Activated gamma-delta T cell (primary cell): Measurements from ENCODE around the gene CARHSP1.
"Not testable (repeated sequence)": the region's sequence is repeated elsewhere in the genome, so short reads cannot be mapped to it uniquely, and the experiment has no call there.

Experiments
- DNase-seq: peaks from one replicate; lab custom pipeline; 2025; lab: John Stamatoyannopoulos, UW

The CARHSP1 gene

DNA sequence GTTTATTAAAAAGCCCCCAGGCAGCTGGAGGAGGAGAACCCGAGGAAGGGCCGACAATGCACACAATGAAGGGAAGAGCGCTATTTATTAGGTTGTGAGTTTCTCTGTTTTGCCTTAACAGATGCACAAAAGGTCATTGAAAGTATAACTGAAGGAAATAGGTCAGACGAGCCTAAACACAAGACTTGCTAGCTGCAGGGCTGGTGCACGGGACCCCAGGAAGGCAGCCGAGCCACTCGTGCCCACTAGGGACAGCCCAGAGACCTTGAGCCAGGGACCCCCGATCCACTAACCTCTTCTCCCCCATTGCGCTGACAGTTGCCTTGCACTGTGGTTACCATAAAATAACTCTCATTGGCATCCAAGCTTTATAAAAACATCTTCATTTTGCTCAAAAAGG lies 24.6 kb upstream of the CARHSP1 start:
- no peak for DNase-seq

DNA sequence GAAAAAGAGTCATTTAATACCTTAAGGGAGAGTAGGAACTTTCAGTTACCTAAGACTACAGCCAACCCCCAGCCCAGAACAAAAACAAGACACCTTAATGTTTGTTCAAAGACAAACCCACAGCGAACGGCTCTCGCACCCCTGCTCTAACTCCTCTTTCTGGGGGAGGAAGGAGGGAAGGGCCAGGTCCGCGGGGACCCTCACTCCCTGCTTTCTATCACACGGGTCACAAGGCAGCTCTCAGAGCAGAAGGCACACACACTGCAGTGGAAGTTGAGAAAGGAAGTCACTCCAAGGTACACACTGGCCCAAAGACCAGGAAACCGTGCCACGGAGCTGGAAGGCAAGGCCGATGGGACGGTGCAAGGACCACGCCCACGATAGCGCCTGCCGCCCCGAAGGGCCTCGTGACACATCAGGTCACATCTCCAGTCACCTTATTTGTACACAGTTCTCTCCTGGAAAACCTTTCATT lies 23.3 kb upstream of the CARHSP1 start:
- no peak for DNase-seq

DNA sequence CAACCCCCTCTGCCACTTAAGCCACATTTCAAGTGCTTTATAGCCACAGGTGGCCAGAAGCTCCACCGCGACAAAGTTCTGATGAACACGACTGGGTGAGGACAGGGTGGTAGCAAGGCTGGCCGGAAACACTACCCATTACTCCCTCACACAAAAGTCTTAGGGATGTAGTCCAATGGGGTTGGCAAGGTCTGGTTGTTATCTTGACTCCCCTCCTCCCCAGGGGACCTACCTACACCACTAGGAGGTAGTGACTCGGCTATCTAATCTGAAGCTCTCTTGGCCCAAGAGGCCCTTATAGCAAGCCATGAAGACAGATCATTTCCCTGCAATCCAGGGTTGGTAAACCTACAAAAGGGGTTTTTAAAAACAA lies 21.7 kb upstream of the CARHSP1 start:
- no peak for DNase-seq

DNA sequence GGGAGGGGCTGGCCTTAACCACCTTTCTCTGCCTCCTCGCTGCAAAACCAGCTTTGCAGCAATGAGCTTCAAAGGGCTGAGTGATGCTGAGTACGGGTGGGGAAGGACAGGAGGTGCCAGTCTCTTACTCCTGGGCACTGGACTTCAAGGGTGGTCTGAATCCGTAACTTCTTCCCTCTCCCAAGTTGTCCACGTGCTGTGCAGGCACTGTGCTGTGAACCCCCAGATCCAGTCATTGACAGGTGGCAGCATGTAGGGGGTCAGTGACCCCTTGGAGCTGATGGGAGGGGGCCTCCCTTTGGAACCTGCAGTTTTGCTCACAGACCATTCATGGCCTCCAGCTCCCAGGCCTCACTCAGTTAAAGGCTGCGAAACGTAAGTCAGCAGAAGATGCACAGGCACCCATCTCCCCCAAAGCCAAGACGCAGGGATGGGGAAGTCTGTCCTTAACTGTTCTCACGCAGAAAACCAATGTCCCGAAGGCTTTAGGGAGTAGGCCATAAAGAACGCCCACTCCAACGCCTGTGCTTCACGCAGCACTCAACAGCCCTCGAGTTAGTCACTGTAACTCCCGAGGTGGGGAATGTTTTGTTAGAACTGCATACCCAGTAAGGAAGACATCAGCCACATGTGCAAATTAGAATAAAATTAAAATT lies 21.2 kb upstream of the CARHSP1 start:
- no peak for DNase-seq

DNA sequence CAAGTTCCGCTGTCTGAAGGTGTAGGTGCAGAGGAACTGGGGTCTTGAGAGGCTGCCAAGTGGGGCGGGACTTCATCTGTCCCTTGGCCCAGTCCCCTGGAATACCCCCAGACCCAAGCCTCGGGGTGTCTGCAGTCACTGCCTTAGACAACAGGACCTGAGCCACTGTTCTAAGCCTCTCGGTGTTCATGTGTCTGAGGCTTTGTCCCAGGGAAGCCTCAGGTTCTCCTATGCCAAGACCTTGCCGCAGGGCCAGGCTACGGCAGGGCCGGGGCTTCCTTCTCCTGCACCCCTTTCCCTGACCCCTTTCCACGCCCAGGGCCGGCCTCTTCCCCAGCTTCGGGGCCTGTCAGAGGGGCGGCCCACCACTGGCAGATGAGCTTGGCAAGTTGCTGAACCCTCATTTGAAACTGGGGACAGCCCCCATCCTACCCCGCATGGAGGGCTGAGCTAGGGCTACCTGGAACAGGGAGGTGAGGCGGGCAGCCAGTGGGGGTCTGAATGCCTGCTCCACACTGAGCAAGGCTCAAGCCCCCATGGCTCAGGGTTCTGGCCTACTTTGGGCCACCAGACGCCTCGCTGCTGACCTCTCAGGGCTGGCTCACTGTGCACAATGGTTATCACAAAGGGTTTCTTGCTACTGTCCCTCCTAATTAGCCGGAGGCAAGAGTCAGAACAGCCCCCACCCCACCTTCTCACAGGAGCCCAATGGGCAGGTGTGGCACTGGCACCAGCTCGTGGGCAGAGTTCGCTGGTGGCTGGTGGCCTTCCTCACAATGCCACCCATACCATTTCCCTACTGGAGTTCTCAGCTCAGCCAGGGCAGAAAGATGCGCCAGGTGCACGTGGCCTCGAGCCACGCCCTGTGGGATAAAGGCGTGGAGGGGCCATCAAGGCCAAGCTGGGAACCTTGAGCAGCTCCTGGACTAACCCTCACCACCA lies 20.4 kb upstream of the CARHSP1 start:
- DNase-seq = no peak

DNA sequence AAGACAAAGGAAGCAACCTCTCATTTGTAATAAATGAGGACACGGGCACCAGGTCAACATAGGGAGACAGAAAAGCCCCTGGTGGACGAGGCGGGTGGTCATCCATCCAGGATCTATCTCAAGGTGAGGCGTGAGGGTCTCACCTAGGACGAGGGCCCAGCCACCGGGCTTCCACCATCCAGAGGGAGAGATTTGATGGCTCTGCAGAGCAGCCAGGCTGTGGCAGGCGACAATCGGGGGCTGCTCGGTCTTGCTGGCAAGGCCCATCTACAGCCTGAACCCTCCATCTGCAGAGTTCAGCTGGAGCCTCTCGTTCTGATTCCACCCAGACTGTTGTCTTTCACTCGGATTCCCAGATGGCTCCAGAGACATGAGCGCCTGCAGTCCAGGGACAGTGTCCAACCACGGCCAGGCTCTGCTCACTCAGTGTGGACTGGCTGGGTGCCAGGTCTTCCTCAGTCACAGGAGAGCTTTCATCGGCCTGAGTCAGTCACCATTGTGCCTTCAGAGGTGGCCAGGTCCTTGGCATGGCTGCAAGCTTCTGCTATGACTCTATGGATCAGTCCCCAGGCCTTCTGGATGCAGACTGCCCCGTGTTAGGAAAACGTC lies 19.2 kb upstream of the CARHSP1 start:
- no peak for DNase-seq

DNA sequence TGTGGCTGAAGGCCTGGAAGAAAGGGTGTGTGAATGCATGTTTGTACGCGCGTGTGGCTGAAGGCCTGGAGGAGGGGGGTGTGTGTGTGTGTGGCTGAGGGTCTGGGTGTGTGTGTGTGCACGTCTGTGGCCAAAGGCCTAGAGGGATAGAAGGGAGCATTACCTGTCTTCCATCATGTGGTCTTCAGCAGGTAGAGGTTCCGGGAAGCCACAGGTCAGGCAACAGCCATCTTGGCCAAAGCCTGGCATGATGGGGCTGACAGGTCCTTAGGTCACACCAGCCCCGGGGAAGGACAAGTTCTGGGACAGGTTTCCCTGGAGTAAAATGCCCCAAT lies 18.6 kb upstream of the CARHSP1 start:
- DNase-seq = no peak

DNA sequence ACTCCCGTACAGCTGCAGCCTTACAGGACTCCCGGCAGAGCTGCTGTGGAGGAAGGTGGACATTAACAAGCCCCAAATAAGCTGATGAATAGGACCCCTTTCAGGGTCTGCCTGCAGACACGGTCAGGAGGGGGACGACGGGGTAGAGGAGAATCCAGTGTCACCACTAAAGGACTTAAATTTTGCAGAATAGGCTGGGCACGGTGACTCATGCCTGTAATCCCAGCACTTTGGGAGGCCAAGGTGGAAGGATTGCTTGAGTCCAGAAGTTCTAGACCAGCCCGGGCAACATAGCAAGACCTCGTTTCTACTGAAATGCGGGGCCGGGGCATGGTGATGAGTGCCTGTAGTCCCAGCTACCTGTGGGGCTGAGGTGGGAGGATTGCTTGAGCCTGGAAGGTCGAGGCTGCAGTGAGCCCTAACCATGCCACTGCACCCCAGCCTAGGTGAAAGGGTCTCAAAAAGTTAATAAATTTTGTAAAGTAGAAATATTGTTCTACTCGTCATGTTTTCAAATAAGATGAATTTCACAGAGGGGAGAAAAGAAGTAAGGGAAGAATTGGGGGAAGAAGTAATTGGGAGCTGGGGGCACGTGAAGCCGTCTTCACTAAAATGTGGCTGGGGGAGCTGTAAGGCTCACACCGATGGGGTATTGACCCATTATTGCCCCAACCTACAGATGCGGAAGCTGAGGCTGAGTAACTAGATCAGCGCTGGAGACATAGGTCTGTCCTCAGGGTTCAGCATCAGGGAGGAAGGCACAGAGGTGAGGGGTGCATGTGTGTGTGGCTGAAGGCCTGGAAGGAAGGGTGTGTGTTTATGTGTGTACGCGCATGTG lies 18.0 kb upstream of the CARHSP1 start:
- DNase-seq = no peak

DNA sequence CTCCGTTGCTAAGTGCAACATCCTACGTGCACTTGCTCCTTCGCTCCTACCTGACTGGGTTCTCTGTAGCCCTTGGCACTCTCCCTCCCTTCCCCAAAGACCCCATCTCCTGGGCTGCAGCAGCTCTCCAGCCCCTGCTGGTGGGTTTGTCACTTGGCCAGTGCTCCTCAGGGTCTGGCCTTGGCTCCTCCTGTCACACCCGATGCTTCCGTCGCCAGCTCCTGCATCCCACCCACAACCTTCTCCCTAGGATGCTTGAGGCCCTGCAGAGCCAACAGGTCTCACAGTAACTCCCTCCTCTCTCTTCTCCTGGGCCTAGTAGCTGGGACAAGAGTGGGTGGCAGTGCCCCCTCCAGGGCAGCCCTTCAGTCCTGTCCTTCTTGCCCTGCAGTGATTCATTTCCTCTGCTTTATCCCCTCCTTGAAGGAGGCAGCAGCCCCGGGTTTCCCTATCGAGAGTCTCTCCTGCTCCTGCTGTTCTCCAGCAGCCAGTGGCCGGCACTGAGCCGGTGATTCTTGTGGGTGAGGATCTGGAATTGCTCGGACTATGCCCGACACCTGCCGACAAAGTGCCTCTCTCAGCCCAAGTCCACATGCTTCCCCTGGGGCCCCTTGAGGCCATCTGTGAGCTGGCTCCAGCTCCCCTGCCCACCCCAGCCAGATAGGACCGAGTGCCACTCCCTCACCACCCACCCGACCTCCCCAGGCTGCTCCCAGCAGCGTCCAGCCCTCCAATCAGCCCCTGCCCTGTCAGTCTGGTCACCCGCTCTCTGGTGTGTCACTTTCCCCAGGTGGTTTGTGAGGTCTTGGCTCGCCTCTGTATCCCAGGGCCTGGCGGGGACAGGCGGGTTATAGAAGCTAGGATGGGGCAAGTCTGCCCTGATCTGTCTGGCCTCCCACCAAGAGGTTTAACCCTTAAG lies 17.1 kb upstream of the CARHSP1 start:
- no peak for DNase-seq

DNA sequence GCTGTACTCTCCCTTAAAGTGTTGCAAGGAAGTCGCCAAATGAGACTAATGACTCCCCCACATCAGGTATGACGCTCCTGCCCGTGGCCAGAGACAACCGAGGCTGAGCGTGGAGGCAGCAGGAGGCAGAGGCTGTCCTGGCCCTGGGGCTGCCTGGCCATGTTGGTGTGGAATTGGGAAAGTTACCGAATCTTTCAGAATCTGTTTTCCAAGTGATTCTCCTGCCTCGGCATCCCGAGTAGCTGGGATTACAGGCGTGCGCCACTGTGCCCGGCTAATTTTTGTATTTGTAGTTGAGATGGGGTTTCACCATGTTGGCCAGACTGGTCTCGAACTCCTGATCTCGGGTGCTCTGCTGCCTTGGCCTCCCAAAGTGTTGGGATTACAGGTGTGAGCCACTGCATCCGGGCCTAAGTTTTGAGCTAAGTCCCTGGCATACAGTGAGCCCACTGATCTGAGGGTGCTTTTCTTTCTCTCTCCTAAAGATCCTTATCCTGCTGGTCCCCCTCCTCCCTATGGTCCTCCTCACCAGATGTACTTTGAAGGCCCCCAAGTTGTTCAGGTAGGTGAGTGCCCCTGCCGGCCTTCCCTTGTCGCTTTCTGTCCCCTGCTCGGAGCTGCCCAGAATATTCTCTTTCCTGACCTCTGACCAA lies 14.0 kb upstream of the CARHSP1 start:
- no peak for DNase-seq

DNA sequence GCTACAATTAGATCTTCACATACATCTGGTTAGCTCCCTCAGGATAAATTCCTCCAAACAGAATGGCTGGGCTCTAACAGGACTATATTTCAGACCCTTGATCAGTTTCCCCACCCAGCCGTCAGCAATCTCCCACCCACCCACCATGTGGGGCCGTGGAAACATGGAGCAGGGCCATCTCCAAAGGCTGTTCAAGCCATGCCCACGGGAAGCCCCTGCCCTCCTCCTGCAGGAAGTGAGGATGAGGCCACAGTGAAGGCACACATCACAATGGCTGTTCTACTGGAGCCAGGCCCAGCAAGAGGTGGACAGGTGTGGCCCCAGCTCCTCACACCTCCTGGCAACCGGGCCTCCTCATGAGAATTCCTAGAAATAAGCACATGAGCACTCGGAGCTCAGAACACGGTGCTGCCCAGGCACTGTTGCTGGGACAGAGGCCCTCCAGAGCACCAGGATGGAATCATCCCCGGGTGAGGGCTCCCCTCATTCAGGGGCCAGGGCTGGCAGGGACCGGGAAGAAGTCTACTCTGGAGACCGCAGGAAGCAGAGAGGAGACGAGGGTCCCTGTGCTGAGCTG lies 13.3 kb upstream of the CARHSP1 start, which contains the start of gene LITAFD:
Gene LITAFD, plus strand, starts transcription at position 311 of the 577 bp plus-strand sequence. CDS start 2,005 bp downstream, outside the sequence.
- no peak for DNase-seq

DNA sequence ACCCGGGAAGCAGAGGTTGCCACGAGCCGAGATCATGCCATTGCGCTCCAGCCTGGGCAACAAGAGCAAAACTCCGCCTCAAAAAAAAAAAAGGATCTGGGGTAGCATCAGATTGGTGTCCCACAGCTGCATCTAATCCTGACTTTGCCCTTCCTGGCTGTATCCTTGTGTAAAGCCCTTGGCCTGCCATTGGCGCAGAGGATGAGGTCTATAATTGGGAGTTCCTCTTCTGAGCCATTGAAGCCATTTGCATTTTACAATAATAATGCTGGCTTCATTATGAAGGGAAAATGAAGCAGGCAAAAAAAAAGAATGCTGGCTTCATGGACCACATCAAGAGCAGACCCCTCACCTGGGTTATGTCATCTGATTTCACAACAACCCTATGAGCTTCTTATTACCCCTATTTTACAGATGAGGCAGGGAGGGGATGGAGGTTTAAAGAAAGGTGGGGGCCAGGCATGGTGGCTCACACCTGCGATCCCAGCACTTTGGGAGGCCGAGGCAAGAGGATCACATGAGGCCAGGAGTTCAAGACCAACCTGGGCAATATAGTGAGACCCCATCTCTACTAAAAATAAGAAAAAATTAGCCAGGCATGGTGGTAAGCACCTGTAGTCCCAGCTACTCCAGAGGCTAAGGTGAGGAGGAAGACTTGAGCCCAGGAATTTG lies 12.2 kb upstream of the CARHSP1 start:
- no peak for DNase-seq

DNA sequence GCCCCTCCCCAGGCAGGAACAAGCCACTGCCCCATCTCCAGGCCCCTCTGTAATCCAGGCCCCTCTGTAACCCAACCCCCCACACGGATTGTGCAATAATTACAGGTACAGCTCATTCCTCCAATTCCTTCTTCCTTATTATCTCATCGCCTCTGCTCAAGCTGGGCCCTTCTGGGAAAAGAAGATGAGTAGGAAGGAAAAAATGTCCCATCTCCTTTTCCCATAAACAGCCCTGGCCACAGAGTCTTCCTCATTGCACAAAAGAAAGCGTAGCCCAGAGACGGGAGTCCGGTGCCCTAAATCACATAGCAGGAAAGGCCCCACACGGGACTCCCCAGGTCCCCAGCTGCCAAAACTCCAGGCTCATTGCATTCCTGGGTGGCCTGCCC lies 9.7 kb upstream of the CARHSP1 start:
- DNase-seq = no peak

DNA sequence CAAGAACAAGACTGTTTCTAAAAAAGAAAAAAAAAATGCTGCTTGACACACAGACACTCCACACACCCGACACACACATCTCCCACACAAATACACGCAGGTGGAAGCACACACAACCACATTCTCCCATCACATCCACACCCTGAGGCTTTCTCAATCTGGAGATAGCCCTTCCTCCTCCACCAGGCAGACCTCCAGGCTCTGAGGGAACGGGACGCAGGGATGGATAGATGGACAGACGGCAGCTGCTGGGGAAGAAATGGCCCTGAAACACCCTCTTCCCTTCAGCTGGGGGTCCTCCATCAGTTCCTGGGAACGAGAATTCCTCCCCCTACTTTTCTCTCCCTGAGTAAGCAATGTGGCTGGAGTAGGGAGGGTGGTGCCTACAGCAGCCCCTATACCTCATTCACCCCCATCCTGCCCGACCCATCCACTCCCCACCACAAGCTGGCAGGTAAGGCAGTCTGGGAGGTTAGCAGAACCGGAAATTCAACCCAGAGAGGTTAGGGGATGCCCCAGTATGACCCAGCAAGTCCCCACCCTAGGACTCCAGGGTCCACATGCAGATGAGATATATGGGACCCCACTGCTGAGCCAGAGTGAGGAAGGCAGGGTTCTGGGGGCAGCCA lies 9.2 kb upstream of the CARHSP1 start:
- DNase-seq = no peak

DNA sequence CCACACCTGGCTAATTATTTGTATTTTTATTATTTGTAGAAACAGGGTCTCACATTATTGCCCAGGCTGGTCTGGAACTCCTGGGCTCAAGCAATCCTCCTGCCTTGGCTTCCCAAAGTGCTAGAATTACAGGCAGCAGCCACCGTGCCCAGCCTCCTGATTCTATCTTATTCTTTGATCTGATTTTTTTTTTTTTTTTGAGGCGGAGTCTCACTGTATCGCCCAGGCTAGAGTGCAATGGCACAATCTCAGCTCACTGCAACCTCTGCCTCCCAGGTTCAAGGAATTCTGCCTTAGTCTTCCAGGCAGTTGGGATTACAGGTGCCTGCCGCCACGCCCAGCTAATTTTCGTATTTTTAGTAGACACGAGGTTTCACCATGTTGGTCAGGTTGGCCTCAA lies 6.5 kb upstream of the CARHSP1 start:
- DNase-seq = not testable (repeated sequence)

DNA sequence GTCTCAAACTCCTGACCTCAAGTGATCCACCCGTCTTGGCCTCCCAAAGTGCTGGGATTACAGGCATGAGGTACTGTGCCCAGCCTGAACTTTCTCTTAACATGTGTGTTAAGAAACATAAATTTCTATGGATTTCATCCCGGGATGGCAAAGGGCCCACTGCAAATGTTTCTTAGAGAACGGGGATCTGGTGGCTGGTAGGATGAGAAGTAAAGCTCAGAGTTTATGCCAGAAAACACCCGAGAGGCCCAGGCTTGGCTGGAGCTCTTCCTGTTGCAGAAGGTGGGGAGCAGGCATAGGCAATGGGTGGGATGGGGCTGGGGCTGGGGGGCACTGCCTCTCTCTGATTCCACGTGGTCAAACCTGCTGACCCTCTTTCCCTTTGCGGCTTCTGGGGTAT lies 5.6 kb upstream of the CARHSP1 start:
- DNase-seq = no peak

DNA sequence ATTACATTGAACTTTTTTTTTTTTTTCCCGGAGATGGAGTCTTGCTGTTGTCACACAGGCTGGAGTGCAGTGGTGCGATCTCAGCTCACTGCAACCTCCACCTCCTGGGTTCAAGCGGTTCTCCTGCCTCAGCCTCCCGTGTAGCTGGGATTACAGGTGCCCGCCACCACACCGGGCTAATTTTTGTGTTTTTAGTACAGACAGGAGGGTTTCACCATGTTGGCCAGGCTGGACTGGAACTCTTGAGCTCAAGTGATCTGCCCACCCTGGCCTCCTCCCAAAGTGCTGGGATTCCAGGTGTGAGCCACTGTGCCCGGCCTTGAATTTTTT lies 5.0 kb upstream of the CARHSP1 start:
- DNase-seq = not testable (repeated sequence)

DNA sequence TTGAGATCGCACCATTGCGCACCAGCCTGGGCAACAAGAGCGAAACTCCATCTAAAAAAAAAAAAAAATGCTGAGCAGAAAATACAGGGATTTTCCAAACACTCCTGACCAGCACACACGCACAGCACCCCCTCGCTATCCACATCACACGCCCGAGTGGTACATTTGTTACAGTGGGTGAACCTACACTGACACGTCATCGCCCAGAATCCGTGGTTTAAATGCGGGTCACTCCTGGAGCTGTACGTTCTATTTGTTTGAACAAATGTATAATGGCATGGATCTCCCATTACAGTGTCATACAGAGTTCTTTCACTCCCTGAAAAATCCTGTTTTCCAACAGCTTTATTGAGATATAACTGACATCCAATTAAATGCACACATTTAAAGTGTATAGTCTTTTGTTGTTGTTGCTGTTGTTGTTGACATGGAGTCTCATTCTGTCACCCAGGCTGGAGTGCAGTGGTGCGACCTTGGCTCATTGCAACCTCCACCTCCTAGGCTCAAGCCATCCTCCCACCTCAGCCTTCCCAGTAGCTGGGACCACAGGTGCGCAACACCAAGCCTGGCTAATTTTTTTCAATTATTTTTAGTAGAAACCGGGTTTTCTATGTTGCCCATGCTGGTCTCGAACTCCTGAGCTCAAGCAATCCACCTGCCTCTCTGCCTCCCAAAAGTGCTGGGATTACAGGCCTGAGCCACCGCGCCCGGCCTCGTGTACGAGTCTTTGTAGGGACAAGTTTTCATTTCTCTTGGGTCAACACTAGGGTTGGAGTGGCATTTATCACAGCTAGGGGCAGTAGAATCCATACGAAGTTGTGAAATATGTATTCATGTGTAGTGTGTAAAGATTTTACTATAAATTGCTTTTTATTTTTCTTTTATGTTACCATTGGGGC lies 4.4 kb upstream of the CARHSP1 start:
- DNase-seq = no peak
